GM12878 (cell line): ENCODE data around the gene LEF1. TPM values are rescaled to one million over a fixed set of nuclear protein-coding genes. Genes with fewer than 3 reads are reported as not detected.

ENCODE experiments used
- ATAC-seq: fragments of 200-7000 bp; cut with Tn5 transposase; 3 replicates; pipeline ENCODE4 v1.9.1; 2020; ENCODE audit warnings: mild to moderate bottlenecking, moderate library complexity
- BruUV-seq: library from RNA; stranded (reverse); fragments of 400-500 nt; replicated peaks from 2 replicates; lab custom pipeline; 2021; lab: Mats Ljungman, UMichigan
- CTCF ChIA-PET: fragments of 300-600 bp; sonication (Branson Sonifier 250); formaldehyde crosslinking; extraction: SDS; loops from one replicate; lab custom pipeline; 2021; ENCODE audit warnings: inconsistent platforms; lab: Yijun Ruan, JAX
- POLR2A ChIA-PET: fragments of 350-600 bp; formaldehyde crosslinking; extraction: SDS; loops from one replicate; lab custom pipeline; 2021; ENCODE audit warnings: inconsistent platforms; lab: Charles Lee
- RAD21 ChIA-PET: fragments of 300-600 bp; sonication (Branson Sonifier 250); formaldehyde crosslinking; loops from one replicate; lab custom pipeline; 2023; ENCODE audit warnings: antibody characterized with exemption; ENCODE audit not compliant: unreplicated experiment; lab: Charles Lee
- SMC1A ChIA-PET: fragments of 300-600 bp; sonication (Branson Sonifier 250); formaldehyde crosslinking; loops from one replicate; lab custom pipeline; 2023; ENCODE audit not compliant: unreplicated experiment, uncharacterized antibody; lab: Charles Lee
- DNase-seq: peaks from one replicate; pipeline ENCODE4 v3.0.0-alpha.2; 2011; ENCODE audit warnings: low read depth, low spot score
- FAIRE-seq: peaks from 3 replicates; lab custom pipeline; 2011; peaks lifted over from hg19 to GRCh38; lab: Jason Lieb, UNC
- H2AFZ ChIP-seq: 2 replicates; pipeline ENCODE4 v1.6.0; 2011; ENCODE audit warnings: low read depth, low read length, control low read depth; ENCODE audit not compliant: control insufficient read depth
- H3K27ac ChIP-seq: 2 replicates; pipeline ENCODE4 v1.5.1; 2011; ENCODE audit warnings: control low read depth; ENCODE audit not compliant: control insufficient read depth, insufficient read depth
- H3K27me3 ChIP-seq, 2 experiments: replicated peaks in 1 of 2; 2 replicates each; pipeline versions ENCODE4 v1.6.0 to v1.6.1; 2011; ENCODE audit warnings: low read length in 1 of 2; ENCODE audit not compliant: control insufficient read depth in 2 of 2, insufficient read depth in 2 of 2
- H3K36me3 ChIP-seq, 2 experiments: 2 replicates each; pipeline ENCODE4 v1.5.1; 2011; ENCODE audit warnings: low read length in 1 of 2; ENCODE audit not compliant: control insufficient read depth in 2 of 2, insufficient read depth in 2 of 2
- H3K4me1 ChIP-seq: 2 replicates; pipeline ENCODE4 v1.6.1; 2011; ENCODE audit warnings: mild to moderate bottlenecking, low read length, moderate library complexity, mixed read lengths; ENCODE audit not compliant: control insufficient read depth, insufficient read depth
- H3K4me2 ChIP-seq: 2 replicates; pipeline ENCODE4 v1.6.0; 2011; ENCODE audit warnings: control low read depth; ENCODE audit not compliant: control insufficient read depth, insufficient read depth
- H3K4me3 ChIP-seq: fragments of 200-600 bp; sonication (generic); 2 replicates; pipeline ENCODE4 v1.5.1; 2016
- H3K79me2 ChIP-seq: 2 replicates; pipeline ENCODE4 v1.6.0; 2011; ENCODE audit warnings: low read length; ENCODE audit not compliant: control insufficient read depth, insufficient read depth
- H3K9ac ChIP-seq: 2 replicates; pipeline ENCODE4 v1.8.0; 2011; ENCODE audit warnings: low read length, control low read depth, mixed read lengths; ENCODE audit not compliant: control insufficient read depth, insufficient read depth
- H3K9me3 ChIP-seq: replicated peaks from 3 replicates; pipeline ENCODE4 v1.5.1; 2011; ENCODE audit warnings: mild to moderate bottlenecking, low read length; ENCODE audit not compliant: control insufficient read depth, insufficient read depth
- H4K20me1 ChIP-seq: 2 replicates; pipeline ENCODE4 v1.6.0; 2011; ENCODE audit not compliant: control insufficient read depth, insufficient read depth
- BMI1 ChIP-seq: fragments of 450-650 bp; IDR thresholded peaks from 2 replicates; pipeline ENCODE4 v1.6.1; 2016; ENCODE audit warnings: mild to moderate bottlenecking, moderate library complexity, borderline replicate concordance
- EZH2 ChIP-seq: IDR thresholded peaks from 2 replicates; pipeline ENCODE4 v1.6.1; 2012; ENCODE audit warnings: low read depth, mild to moderate bottlenecking, control low read depth, inconsistent platforms, low read length, borderline replicate concordance; ENCODE audit not compliant: control insufficient read depth
- IRF4 ChIP-seq: IDR thresholded peaks from 2 replicates; pipeline ENCODE4 v1.6.1; 2011; ENCODE audit warnings: low read depth, low read length
- KLF5 ChIP-seq: fragments of 450-650 bp; IDR thresholded peaks from 2 replicates; pipeline ENCODE4 v1.6.1; 2014; ENCODE audit warnings: mild to moderate bottlenecking; ENCODE audit not compliant: partially characterized antibody
- MEF2B ChIP-seq: fragments of 450-650 bp; IDR thresholded peaks from 2 replicates; pipeline ENCODE4 v1.6.1; 2018; ENCODE audit warnings: mild to moderate bottlenecking, moderate library complexity; ENCODE audit not compliant: partially characterized antibody, poor library complexity, severe bottlenecking
- MXI1 ChIP-seq: fragments of 150-350 bp; IDR thresholded peaks from 2 replicates; pipeline ENCODE4 v1.6.1; 2011; ENCODE audit warnings: low read depth, mild to moderate bottlenecking, inconsistent platforms, low read length, improper control_type of control experiment
- MYB ChIP-seq: fragments of 150-350 bp; IDR thresholded peaks from 2 replicates; pipeline ENCODE4 v1.6.1; 2014; ENCODE audit warnings: mild to moderate bottlenecking, low read depth, low read length, borderline replicate concordance
- MYC ChIP-seq: IDR thresholded peaks from 2 replicates; pipeline ENCODE4 v1.6.1; 2011; ENCODE audit warnings: mild to moderate bottlenecking, low read length, moderate library complexity, inconsistent platforms; ENCODE audit not compliant: insufficient read depth, insufficient replicate concordance, insufficient read length, severe bottlenecking
- NFIC ChIP-seq: IDR thresholded peaks from 2 replicates; pipeline ENCODE4 v1.6.1; 2012; ENCODE audit warnings: low read depth, mild to moderate bottlenecking, inconsistent platforms, low read length, moderate library complexity
- NR2F1 ChIP-seq: fragments of 450-650 bp; conservative IDR thresholded peaks from 2 replicates; pipeline ENCODE4 v1.6.1; 2017; ENCODE audit warnings: mild to moderate bottlenecking
- NRF1 ChIP-seq: conservative IDR thresholded peaks from 2 replicates; pipeline ENCODE4 v1.6.1; 2011; ENCODE audit warnings: mild to moderate bottlenecking, low read depth, low read length, improper control_type of control experiment
- PAX8 ChIP-seq: fragments of 450-650 bp; IDR thresholded peaks from 2 replicates; pipeline ENCODE4 v1.6.1; 2017; ENCODE audit warnings: mild to moderate bottlenecking, moderate library complexity
- SIN3A ChIP-seq: IDR thresholded peaks from 2 replicates; pipeline ENCODE4 v1.6.1; 2012; ENCODE audit warnings: low read depth, low read length, improper control_type of control experiment
- SMARCA5 ChIP-seq: fragments of 450-650 bp; IDR thresholded peaks from 2 replicates; pipeline ENCODE4 v1.6.1; 2017; ENCODE audit warnings: mild to moderate bottlenecking
- ZNF24 ChIP-seq: fragments of 450-650 bp; IDR thresholded peaks from 2 replicates; pipeline ENCODE4 v1.6.1; 2017; ENCODE audit warnings: antibody characterized with exemption, mild to moderate bottlenecking
- ZNF384 ChIP-seq: IDR thresholded peaks from 2 replicates; pipeline ENCODE4 v1.6.1; 2012; ENCODE audit warnings: low read depth, mild to moderate bottlenecking, low read length, improper control_type of control experiment, borderline replicate concordance
- WGBS: methylation state at CpG from one replicate; pipeline ENCODE4 v1.1.6; 2016; ENCODE audit warnings: low lambda C conversion rate; ENCODE audit not compliant: insufficient replicate concordance, insufficient coverage; ENCODE audit errors: missing lambda C conversion rate; 5-methylcytosine and 5-hydroxymethylcytosine counted together
- in situ Hi-C: fragments of 300-500 bp; cut with MboI; formaldehyde crosslinking; loops from 9 replicates; pipeline ENCODE4 v1.14.3; 2018; ENCODE audit warnings: mixed read lengths
- intact Hi-C: fragments of 100-400 bp; cut with micrococcal nuclease; formaldehyde crosslinking; loops from one replicate; pipeline ENCODE4 v1.14.2; 2022; ENCODE audit not compliant: unreplicated experiment
- polyA plus RNA-seq, 11 experiments: library from polyadenylated mRNA; depleted of rRNA in 4 of 11; unstranded in 6 of 11; stranded (reverse) in 5 of 11; fragments of >200 nt; fragmentation: Nextera tagmentation in 4 of 11; fragmentation: Illumina TruSeq in 1 of 11; extraction: Ambion mirVana in 4 of 11; extraction: Trizol in 1 of 11; gene quantifications; 1 replicate in 1 of 11; 2 replicates in 10 of 11; pipeline versions ENCODE4 v1.2.1 to v1.2.3, GENCODE V29; 2011 to 2016; ENCODE audit warnings: inconsistent platforms in 2 of 11, missing spikeins in 2 of 11, low read depth in 1 of 11
- total RNA-seq, 4 experiments: library from RNA; depleted of rRNA in 3 of 4; stranded (reverse); fragments of >200 nt in 3 of 4; fragmentation: Illumina TruSeq in 1 of 4; extraction: Trizol in 1 of 4; gene quantifications; 2 replicates each; pipeline versions ENCODE4 v1.2.1 to v1.2.3, GENCODE V29; 2013 to 2021
- TF ChIP-seq, protein P1 (sequence below): fragments of 450-650 bp; IDR thresholded peaks from 2 replicates; pipeline ENCODE4 v1.6.1; 2016; ENCODE audit warnings: mild to moderate bottlenecking, moderate library complexity, borderline replicate concordance

Gene LEF1
- total and polyA plus RNA-seq, 10 of the 15 experiments (the other 5 are each of a cell fraction or from before 2014, with no cell fraction given), result 10.2 to 38.1 (median 19.5) TPM

DNA sequence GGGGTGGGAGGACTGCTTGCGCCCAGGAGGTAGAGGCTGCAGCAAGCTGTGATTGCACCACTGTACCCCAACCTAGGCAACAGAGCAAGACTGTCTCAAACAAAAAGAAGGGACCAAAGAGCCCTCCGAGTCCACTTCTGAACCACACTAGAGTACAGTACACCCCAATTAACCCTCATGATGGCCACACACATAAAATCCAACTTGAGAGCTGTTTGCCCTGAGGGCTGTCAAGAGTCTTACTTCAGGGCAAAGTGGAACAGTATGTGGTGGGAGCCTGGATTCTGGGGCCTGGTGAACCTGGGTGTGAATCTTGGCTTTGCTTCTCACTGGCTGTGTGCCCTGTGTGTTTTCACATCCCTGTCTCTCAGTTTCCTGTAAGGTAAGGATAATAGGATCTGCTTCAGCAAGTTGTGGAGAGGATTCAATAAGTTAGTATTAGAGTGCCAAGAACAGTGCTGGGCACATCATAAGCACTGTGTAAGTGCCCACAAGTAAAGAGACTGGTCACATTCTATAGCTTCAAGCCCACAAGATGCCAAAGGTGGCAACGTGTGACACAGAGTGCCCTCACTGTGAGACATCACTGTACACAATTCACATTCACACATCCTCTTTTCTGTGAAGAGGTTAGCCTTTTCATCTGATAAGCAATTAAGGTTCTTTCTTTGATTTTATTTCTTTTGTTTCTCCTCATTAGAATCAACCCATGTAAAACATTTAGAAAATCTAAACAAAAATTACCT, 52.1 kb downstream of the LEF1 start (continued):
- TF ChIP-seq ZNF24, result peak; percentile 61; the same call in 1 of the 2 replicates
- no peak for TF ChIP-seq PAX8
- TF ChIP-seq NFIC, result no peak
- TF ChIP-seq NRF1, result no peak
- TF ChIP-seq MEF2B, result peak; percentile 60
- 0 out of 2 replicates have a peak, but pooled peaks have one; percentile 31 for TF ChIP-seq SMARCA5

DNA sequence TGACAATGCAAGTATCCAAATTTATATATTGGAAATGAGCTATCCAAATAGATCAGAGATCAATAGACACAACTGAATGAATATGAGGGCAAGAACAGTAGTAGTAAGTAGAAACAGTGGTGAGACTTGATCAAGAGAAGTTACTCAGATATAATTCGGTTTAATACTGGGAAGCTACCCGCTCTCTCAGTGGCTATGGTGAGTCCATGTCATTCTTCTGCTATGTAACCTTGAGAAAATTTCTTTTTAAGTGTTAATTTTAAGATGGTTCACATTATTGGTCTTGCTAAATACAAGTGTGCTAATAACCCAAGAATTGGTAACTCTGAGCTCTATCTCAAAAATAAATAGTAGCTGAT, 53.6 kb downstream of the LEF1 start:
- Histone ChIP-seq H3K4me2 (no peak overlapping the region), H3K79me2 (no peaks in the 10 kb centered on the region), H3K9me3 (no peaks in the 10 kb centered on the region), H3K4me1 (peaks cover 34% of the 10 kb centered on the region), H3K27me3 (no peaks in the 10 kb centered on the region), H3K36me3 (no peaks in the 10 kb centered on the region), H2AFZ (no peak overlapping the region), H3K9ac (no peak overlapping the region), H4K20me1 (no peaks in the 10 kb centered on the region), H3K4me3 (no peak overlapping the region), H3K27ac (no peak overlapping the region)
- ATAC-seq, result no peak
- 62% methylated on average over 2 of the region's 2 CpGs for WGBS
- SMC1A ChIA-PET, result interaction anchor here (0.6 to 6.4 kb wide), 12 partner anchors 9 to 81 kb away, joined by 3 to 44 read pairs (median 4); no protein-coding TSS in a partner anchor
- RAD21 ChIA-PET, result interaction anchor here (1.2 to 2.0 kb wide), 2 partner anchors 62 to 121 kb away, joined by 4 read pairs; no protein-coding TSS in a partner anchor
- FAIRE-seq, result no peak
- intact Hi-C loops, result loop anchor here (5.0 kb wide), 1 partner anchor 52 kb away; the partner anchor contains the start of gene LEF1
- no TSS peak for BruUV-seq
- in situ Hi-C loops, result no loop called here
- POLR2A ChIA-PET, result interaction anchor here (0.7 kb wide), 2 partner anchors 46 to 125 kb away, joined by 3 to 5 read pairs; no protein-coding TSS in a partner anchor
- CTCF ChIA-PET, result interaction anchor here (0.6 to 2.1 kb wide), 7 partner anchors 9 to 56 kb away, joined by 3 to 8 read pairs (median 4); partner anchors contain the start of gene LEF1
- no peak for DNase-seq
- TF ChIP-seq IRF4 (no peak), MYB (no peak), KLF5 (no peak), BMI1 (no peak), EZH2 (no peak), MYC (no peak), MXI1 (no peak), NR2F1 (no peak), ZNF384 (no peak), SIN3A (no peak)
- TF ChIP-seq, protein P1, sequence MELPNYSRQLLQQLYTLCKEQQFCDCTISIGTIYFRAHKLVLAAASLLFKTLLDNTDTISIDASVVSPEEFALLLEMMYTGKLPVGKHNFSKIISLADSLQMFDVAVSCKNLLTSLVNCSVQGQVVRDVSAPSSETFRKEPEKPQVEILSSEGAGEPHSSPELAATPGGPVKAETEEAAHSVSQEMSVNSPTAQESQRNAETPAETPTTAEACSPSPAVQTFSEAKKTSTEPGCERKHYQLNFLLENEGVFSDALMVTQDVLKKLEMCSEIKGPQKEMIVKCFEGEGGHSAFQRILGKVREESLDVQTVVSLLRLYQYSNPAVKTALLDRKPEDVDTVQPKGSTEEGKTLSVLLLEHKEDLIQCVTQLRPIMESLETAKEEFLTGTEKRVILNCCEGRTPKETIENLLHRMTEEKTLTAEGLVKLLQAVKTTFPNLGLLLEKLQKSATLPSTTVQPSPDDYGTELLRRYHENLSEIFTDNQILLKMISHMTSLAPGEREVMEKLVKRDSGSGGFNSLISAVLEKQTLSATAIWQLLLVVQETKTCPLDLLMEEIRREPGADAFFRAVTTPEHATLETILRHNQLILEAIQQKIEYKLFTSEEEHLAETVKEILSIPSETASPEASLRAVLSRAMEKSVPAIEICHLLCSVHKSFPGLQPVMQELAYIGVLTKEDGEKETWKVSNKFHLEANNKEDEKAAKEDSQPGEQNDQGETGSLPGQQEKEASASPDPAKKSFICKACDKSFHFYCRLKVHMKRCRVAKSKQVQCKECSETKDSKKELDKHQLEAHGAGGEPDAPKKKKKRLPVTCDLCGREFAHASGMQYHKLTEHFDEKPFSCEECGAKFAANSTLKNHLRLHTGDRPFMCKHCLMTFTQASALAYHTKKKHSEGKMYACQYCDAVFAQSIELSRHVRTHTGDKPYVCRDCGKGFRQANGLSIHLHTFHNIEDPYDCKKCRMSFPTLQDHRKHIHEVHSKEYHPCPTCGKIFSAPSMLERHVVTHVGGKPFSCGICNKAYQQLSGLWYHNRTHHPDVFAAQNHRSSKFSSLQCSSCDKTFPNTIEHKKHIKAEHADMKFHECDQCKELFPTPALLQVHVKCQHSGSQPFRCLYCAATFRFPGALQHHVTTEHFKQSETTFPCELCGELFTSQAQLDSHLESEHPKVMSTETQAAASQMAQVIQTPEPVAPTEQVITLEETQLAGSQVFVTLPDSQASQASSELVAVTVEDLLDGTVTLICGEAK, result no peak
